Stimulated activated effector memory CD8-positive, alpha-beta T cell treated with anti-CD3 and anti-CD28 coated beads, Interleukin-12 subunit alpha, Interleukin-12 subunit beta, amount 100 ng/mL, for 72 hours (primary cell): ENCODE measurements around the gene VPS9D1.
A peak's percentile ranks its signal among the peaks of the same experiment; 100 is the strongest.
"Not testable (repeated sequence)": the region's sequence is repeated elsewhere in the genome, so short reads cannot be mapped to it uniquely, and the experiment has no call there.

Experiments
- ATAC-seq: fragments of 150-1000 bp; cut with Tn5 transposase; 2 replicates; pipeline ENCODE4 v1.10.0; 2021
- DNase-seq, 2 donors: peaks; one replicate each; pipeline ENCODE4 v3.0.0; 2021 to 2022; ENCODE audit warnings: low spot score in 2 of 2
- H3K27ac Mint-ChIP-seq: one replicate; pipeline ENCODE4 v1.8.0; 2022; ENCODE audit warnings: mild to moderate bottlenecking, mixed read lengths
- H3K36me3 Mint-ChIP-seq: one replicate; pipeline ENCODE4 v1.8.0; 2022; ENCODE audit warnings: mild to moderate bottlenecking, mixed read lengths
- H3K4me1 Mint-ChIP-seq: one replicate; pipeline ENCODE4 v1.8.0; 2022; ENCODE audit warnings: mixed read lengths
- H3K4me3 Mint-ChIP-seq: one replicate; pipeline ENCODE4 v1.8.0; 2022; ENCODE audit warnings: mild to moderate bottlenecking, mixed read lengths
- H3K9me3 Mint-ChIP-seq: one replicate; pipeline ENCODE4 v1.8.0; 2022; ENCODE audit warnings: mixed read lengths

VPS9D1 gene

GRCh38 chr16:89695086-89695874 is 25.4 kb downstream of the VPS9D1 start:
- H3K4me3 Mint-ChIP-seq: no peak overlapping the region
- H3K27ac Mint-ChIP-seq: peak overlapping the region; percentile 40
- peaks cover 58% of the 10 kb centered on the region for H3K36me3 Mint-ChIP-seq
- no peak for DNase-seq
- no peak for ATAC-seq
- H3K4me1 Mint-ChIP-seq: peaks cover 37% of the 10 kb centered on the region
- H3K9me3 Mint-ChIP-seq: no peaks in the 10 kb centered on the region

GRCh38 chr16:89694784-89695085 is 26.0 kb downstream of the VPS9D1 start:
- not testable (repeated sequence) for DNase-seq, H3K9me3 Mint-ChIP-seq, H3K4me3 Mint-ChIP-seq, ATAC-seq
- Mint-ChIP-seq H3K27ac (peak overlapping the region; percentile 40), H3K36me3 (peaks cover 58% of the 10 kb centered on the region), H3K4me1 (peaks cover 35% of the 10 kb centered on the region)

GRCh38 chr16:89693931-89694783 is 26.5 kb downstream of the VPS9D1 start:
- DNase-seq (no peak), ATAC-seq (no peak)
- Mint-ChIP-seq H3K27ac (no peak overlapping the region), H3K4me3 (no peak overlapping the region), H3K4me1 (peaks cover 35% of the 10 kb centered on the region), H3K9me3 (no peaks in the 10 kb centered on the region), H3K36me3 (peaks cover 56% of the 10 kb centered on the region)

GRCh38 chr16:89693289-89693731 is 27.4 kb downstream of the VPS9D1 start:
- DNase-seq: no peak
- Mint-ChIP-seq H3K36me3 (peaks cover 53% of the 10 kb centered on the region), H3K4me1 (peaks cover 35% of the 10 kb centered on the region), H3K27ac (no peak overlapping the region), H3K9me3 (no peaks in the 10 kb centered on the region), H3K4me3 (no peak overlapping the region)
- ATAC-seq: no peak

GRCh38 chr16:89691986-89692569 is 28.6 kb downstream of the VPS9D1 start:
- H3K27ac Mint-ChIP-seq: no peak overlapping the region
- ATAC-seq: no peak
- peaks cover 63% of the 10 kb centered on the region for H3K36me3 Mint-ChIP-seq
- H3K4me1 Mint-ChIP-seq: peaks cover 46% of the 10 kb centered on the region
- H3K4me3 Mint-ChIP-seq: no peak overlapping the region
- H3K9me3 Mint-ChIP-seq: no peaks in the 10 kb centered on the region
- no peak for DNase-seq

- peaks cover 43% of the 10 kb centered on the region for H3K4me1 Mint-ChIP-seq
- no peak overlapping the region for H3K27ac Mint-ChIP-seq
- no peaks in the 10 kb centered on the region for H3K9me3 Mint-ChIP-seq
- DNase-seq (no peak), ATAC-seq (no peak)
- no peak overlapping the region for H3K4me3 Mint-ChIP-seq
- peaks cover 67% of the 10 kb centered on the region for H3K36me3 Mint-ChIP-seq
These were observed 29.3 kb downstream of the VPS9D1 start for GRCh38 chr16:89691231-89691985.

- no peaks in the 10 kb centered on the region for H3K9me3 Mint-ChIP-seq
- H3K4me1 Mint-ChIP-seq: peaks cover 37% of the 10 kb centered on the region
- ATAC-seq (no peak), DNase-seq (no peak)
- H3K36me3 Mint-ChIP-seq: peaks cover 69% of the 10 kb centered on the region
- no peak overlapping the region for H3K4me3 Mint-ChIP-seq
- H3K27ac Mint-ChIP-seq: no peak overlapping the region
These were observed 30.3 kb downstream of the VPS9D1 start for GRCh38 chr16:89690392-89690901.

- Mint-ChIP-seq H3K36me3 (peaks cover 61% of the 10 kb centered on the region), H3K4me1 (peaks cover 34% of the 10 kb centered on the region)
- not testable (repeated sequence) for ATAC-seq, DNase-seq, H3K27ac Mint-ChIP-seq, H3K9me3 Mint-ChIP-seq, H3K4me3 Mint-ChIP-seq
These were observed 31.1 kb downstream of the VPS9D1 start for GRCh38 chr16:89689621-89690020.

GRCh38 chr16:89689142-89689541 is 31.6 kb downstream of the VPS9D1 start:
- no peak for ATAC-seq
- peaks cover 34% of the 10 kb centered on the region for H3K4me1 Mint-ChIP-seq
- H3K9me3 Mint-ChIP-seq: no peaks in the 10 kb centered on the region
- peaks cover 61% of the 10 kb centered on the region for H3K36me3 Mint-ChIP-seq
- no peak overlapping the region for H3K27ac Mint-ChIP-seq
- DNase-seq: no peak
- H3K4me3 Mint-ChIP-seq: no peak overlapping the region

GRCh38 chr16:89688395-89688794 is 32.3 kb downstream of the VPS9D1 start:
- peaks cover 54% of the 10 kb centered on the region for H3K36me3 Mint-ChIP-seq
- H3K27ac Mint-ChIP-seq: no peak overlapping the region
- H3K4me1 Mint-ChIP-seq: peaks cover 29% of the 10 kb centered on the region
- DNase-seq: no peak
- peak overlapping the region; percentile 83 for H3K4me3 Mint-ChIP-seq
- no peak for ATAC-seq
- no peaks in the 10 kb centered on the region for H3K9me3 Mint-ChIP-seq

- no peaks in the 10 kb centered on the region for H3K9me3 Mint-ChIP-seq
- H3K4me3 Mint-ChIP-seq: peak overlapping the region; percentile 83
- DNase-seq (no peak), ATAC-seq (peak; percentile 48)
- H3K36me3 Mint-ChIP-seq: peaks cover 45% of the 10 kb centered on the region
- H3K4me1 Mint-ChIP-seq: peaks cover 26% of the 10 kb centered on the region
- peak overlapping the region; percentile 85 for H3K27ac Mint-ChIP-seq
These were observed 33.4 kb downstream of the VPS9D1 start for GRCh38 chr16:89687092-89687940.

- Mint-ChIP-seq H3K27ac (peak within 1 kb of the TSS; percentile 85), H3K9me3 (no peaks in the 10 kb centered on the region), H3K36me3 (peaks cover 37% of the 10 kb centered on the region), H3K4me3 (peak within 1 kb of the TSS; percentile 83), H3K4me1 (peaks cover 26% of the 10 kb centered on the region)
- ATAC-seq: peak; percentile 90
- DNase-seq: peak; percentile 98 to 99
These were observed 34.1 kb downstream of the VPS9D1 start, which contains the start of gene CDK10 for GRCh38 chr16:89686520-89687091. Gene CDK10 (plus strand): TSS chr16:89686689. CDS start chr16:89686711, 22 bp downstream.

- ATAC-seq: no peak
- H3K27ac Mint-ChIP-seq: no peak overlapping the region
- peaks cover 31% of the 10 kb centered on the region for H3K36me3 Mint-ChIP-seq
- H3K4me1 Mint-ChIP-seq: peaks cover 26% of the 10 kb centered on the region
- peak overlapping the region; percentile 83 for H3K4me3 Mint-ChIP-seq
- DNase-seq: no peak
- H3K9me3 Mint-ChIP-seq: no peaks in the 10 kb centered on the region
These were observed 34.8 kb downstream of the VPS9D1 start for GRCh38 chr16:89685916-89686315.

GRCh38 chr16:89678258-89678657 is 42.4 kb downstream of the VPS9D1 start:
- Mint-ChIP-seq H3K4me1 (no peaks in the 10 kb centered on the region), H3K36me3 (no peaks in the 10 kb centered on the region), H3K27ac (no peak overlapping the region), H3K4me3 (no peak overlapping the region), H3K9me3 (no peaks in the 10 kb centered on the region)
- ATAC-seq (no peak), DNase-seq (no peak)
